Kidney (tissue), 14 donors: ENCODE data around the gene P2RY12. TPM values are rescaled to one million over a fixed set of nuclear protein-coding genes. Genes with fewer than 3 reads are reported as not detected.

Experiments used
- DNase-seq, 5 donors: peaks; one replicate each; pipeline ENCODE4 v3.0.0-alpha.2; 2013 to 2020
- FAIRE-seq: peaks from 2 replicates; lab custom pipeline; 2012; peaks lifted over from hg19 to GRCh38; lab: Jason Lieb, UNC
- H3K27ac ChIP-seq, 2 donors: one replicate each; pipeline ENCODE4 v1.7.0; 2013; ENCODE audit warnings: low read depth in 2 of 2, low read length in 2 of 2, inconsistent platforms in 1 of 2
- H3K27me3 ChIP-seq: one replicate; pipeline ENCODE4 v1.7.1; 2013; ENCODE audit warnings: low read length, inconsistent platforms; ENCODE audit not compliant: control insufficient read depth, insufficient read depth
- H3K36me3 ChIP-seq, 3 donors: one replicate each; pipeline versions ENCODE4 v1.7.0 to v1.7.1; 2013; ENCODE audit warnings: low read length in 3 of 3, control low read depth in 1 of 3, inconsistent platforms in 1 of 3; ENCODE audit not compliant: insufficient read depth in 3 of 3, control insufficient read depth in 2 of 3
- H3K4me1 ChIP-seq, 3 donors: one replicate each; pipeline versions ENCODE4 v1.7.0 to v1.7.1; 2013; ENCODE audit warnings: low read length in 3 of 3, inconsistent platforms in 1 of 3, low read depth in 1 of 3; ENCODE audit not compliant: control insufficient read depth in 2 of 3, insufficient read depth in 2 of 3
- H3K4me3 ChIP-seq, 3 donors: one replicate each; pipeline versions ENCODE4 v1.7.0 to v1.8.1; 2013; ENCODE audit warnings: low read length in 3 of 3, control low read depth in 1 of 3, inconsistent platforms in 1 of 3
- H3K9ac ChIP-seq, 3 donors: one replicate each; pipeline versions ENCODE4 v1.7.0 to v1.7.1; 2013; ENCODE audit warnings: low read length in 3 of 3, control low read depth in 1 of 3, inconsistent platforms in 1 of 3
- H3K9me3 ChIP-seq, 3 donors: one replicate each; pipeline versions ENCODE4 v1.7.0 to v1.7.1; 2013; ENCODE audit warnings: low read length in 3 of 3, control low read depth in 1 of 3, inconsistent platforms in 1 of 3; ENCODE audit not compliant: control insufficient read depth in 2 of 3, insufficient read depth in 1 of 3
- intact Hi-C: fragments of 100-400 bp; cut with DNase I; formaldehyde crosslinking; loops from one replicate; pipeline ENCODE4 v1.11.1; 2022
- polyA plus RNA-seq: library from polyadenylated mRNA; stranded (reverse); fragments of 350-450 nt; fragmentation: Illumina TruSeq; extraction: RNeasy Lipid Tissue Mini Kit (QIAGEN cat#74804); gene quantifications from one replicate; pipeline ENCODE4 v1.2.3, GENCODE V29; 2014; ENCODE audit warnings: low read depth, low replicate concordance; ENCODE audit not compliant: insufficient read depth
- total RNA-seq: library from RNA; stranded (reverse); fragmentation: NEBNext Ultra II Directional; extraction: Animal tissue kit (Norgen Biotek cat#: 25700); gene quantifications from one replicate; pipeline ENCODE4 v1.2.1, GENCODE V29; 2021
- TF ChIP-seq, protein P1 (sequence below): IDR thresholded peaks from 3 replicates; pipeline ENCODE4 v1.5.1; 2012; ENCODE audit warnings: mild to moderate bottlenecking, moderate library complexity, borderline replicate concordance; ENCODE audit not compliant: insufficient read depth; ENCODE audit errors: extremely low read depth
- donor health status: control.
- donor health status: control.
- donor health status: control.
- donor health status: control.
- donor health status: control.
- donor health status: DM: yes; HTN: yes; CAD: no.
- donor health status: Normal renal cell carcinoma (clear cell type).

Gene P2RY12
- total and polyA plus RNA-seq, 2 donors from 2014 or later, result 2.2 TPM; not detected in 1

DNA sequence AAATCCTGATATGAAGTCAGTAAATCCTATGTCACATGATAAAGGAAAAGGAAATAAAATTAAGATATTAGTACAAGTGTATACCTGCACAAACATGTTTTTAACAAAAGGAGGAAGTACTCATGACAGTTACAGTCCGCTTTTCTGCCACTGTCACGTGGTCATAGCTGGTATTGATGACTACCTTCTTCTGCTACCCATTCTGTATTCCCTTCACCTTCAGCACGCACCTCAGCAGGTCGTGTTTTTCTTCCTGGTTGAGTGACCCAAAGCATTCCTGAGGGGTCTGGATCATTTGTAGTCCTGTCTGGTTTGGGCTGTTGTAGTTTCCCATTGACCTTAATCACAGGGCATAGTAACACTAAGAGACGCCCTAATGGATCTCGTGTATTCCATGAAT lies 35.3 kb upstream of the P2RY12 start:
- Histone ChIP-seq H3K9ac (no peak overlapping the region), H3K27ac (no peak overlapping the region), H3K4me1 (no peaks in the 10 kb centered on the region), H3K4me3 (no peak overlapping the region), H3K27me3 (no peaks in the 10 kb centered on the region), H3K36me3 (no peaks in the 10 kb centered on the region), H3K9me3 (no peaks in the 10 kb centered on the region)
- intact Hi-C loops, result no loop called here
- FAIRE-seq (no peak), DNase-seq (no peak)
- TF ChIP-seq, protein P1, sequence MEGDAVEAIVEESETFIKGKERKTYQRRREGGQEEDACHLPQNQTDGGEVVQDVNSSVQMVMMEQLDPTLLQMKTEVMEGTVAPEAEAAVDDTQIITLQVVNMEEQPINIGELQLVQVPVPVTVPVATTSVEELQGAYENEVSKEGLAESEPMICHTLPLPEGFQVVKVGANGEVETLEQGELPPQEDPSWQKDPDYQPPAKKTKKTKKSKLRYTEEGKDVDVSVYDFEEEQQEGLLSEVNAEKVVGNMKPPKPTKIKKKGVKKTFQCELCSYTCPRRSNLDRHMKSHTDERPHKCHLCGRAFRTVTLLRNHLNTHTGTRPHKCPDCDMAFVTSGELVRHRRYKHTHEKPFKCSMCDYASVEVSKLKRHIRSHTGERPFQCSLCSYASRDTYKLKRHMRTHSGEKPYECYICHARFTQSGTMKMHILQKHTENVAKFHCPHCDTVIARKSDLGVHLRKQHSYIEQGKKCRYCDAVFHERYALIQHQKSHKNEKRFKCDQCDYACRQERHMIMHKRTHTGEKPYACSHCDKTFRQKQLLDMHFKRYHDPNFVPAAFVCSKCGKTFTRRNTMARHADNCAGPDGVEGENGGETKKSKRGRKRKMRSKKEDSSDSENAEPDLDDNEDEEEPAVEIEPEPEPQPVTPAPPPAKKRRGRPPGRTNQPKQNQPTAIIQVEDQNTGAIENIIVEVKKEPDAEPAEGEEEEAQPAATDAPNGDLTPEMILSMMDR, result no peak

DNA sequence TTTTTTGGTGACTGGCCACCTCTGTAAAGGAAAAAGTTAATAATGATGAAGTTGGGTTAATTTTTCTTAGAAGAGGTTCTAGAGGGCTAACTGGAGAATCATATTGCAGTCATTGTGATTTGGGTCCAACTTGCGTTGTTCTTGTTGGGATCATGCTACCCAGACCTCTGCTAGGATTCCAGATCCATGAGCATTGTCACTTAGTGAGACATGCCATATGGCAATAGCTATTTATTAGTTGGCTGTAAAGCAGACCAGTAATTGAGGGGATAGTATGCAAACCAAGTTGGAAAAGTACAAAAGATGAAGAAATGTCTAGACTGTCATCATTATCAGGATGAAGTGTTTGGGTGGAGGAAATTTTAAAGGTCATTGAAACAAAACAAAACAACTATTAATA lies 30.7 kb upstream of the P2RY12 start:
- Histone ChIP-seq H3K27me3 (no peaks in the 10 kb centered on the region), H3K9me3 (no peaks in the 10 kb centered on the region), H3K27ac (no peak overlapping the region), H3K9ac (no peak overlapping the region), H3K4me3 (no peak overlapping the region), H3K36me3 (no peaks in the 10 kb centered on the region), H3K4me1 (no peaks in the 10 kb centered on the region)
- TF ChIP-seq, protein P1, result no peak
- DNase-seq (no peak), FAIRE-seq (no peak)
- intact Hi-C loops, result no loop called here

DNA sequence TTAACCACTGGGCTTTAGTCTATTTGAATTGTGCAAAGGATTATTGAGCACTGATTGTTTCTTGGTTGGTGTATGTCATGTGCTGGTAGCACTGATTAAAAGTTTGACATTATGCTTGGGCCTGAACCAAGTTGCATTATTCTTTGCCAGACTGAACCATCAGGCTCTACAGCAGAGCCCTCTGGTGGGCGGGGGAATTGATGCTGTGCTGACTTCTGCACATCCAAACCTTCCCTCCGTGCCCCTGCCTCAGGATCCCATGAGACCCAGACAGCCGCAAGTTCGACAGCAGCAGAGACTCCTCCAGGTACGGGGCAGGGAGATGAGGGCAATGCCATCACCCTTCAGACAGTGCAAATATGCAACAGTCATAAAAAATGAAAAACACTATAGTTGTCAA lies 28.4 kb upstream of the P2RY12 start:
- no peak overlapping the region for H3K9ac ChIP-seq
- no peaks in the 10 kb centered on the region for H3K9me3 ChIP-seq
- no peaks in the 10 kb centered on the region for H3K36me3 ChIP-seq
- H3K4me1 ChIP-seq, result no peaks in the 10 kb centered on the region
- no peaks in the 10 kb centered on the region for H3K27me3 ChIP-seq
- intact Hi-C loops, result no loop called here
- H3K27ac ChIP-seq, result no peak overlapping the region
- FAIRE-seq (no peak), DNase-seq (no peak)
- TF ChIP-seq, protein P1, result no peak
- no peak overlapping the region for H3K4me3 ChIP-seq

DNA sequence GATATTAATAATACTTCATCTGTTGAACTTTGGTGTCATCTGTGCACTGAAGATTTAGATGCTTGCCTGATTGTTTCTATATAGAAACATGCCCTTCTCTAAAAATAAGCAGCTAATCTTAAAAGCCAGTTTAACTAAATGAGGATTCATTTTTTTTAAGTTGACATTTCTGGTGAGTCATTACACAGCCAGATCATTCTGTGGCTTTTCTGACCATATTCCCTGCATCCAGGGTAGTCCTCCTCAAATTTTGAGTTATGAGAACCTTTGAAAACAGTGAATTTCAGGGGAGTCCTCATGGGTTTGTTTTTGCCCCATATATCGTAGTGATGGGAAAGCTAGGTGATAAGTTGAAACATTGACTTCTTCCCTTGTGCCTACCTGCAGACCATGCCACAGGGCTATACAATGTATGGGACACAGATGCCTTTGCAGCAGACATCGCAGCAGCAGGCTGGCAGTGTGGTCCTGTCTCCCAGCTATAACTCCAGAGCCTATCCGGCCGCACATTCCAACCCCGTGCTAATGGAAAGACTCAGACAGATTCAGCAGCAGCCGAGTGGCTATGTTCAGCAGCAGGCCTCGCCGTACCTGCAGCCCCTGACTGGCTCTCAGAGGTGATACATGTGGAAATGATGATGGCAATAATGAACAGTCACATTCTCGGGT lies 26.5 kb upstream of the P2RY12 start:
- Histone ChIP-seq H3K9me3 (no peaks in the 10 kb centered on the region), H3K9ac (no peak overlapping the region), H3K36me3 (no peaks in the 10 kb centered on the region), H3K4me1 (no peaks in the 10 kb centered on the region), H3K4me3 (no peak overlapping the region), H3K27ac (no peak overlapping the region), H3K27me3 (no peaks in the 10 kb centered on the region)
- TF ChIP-seq, protein P1, result no peak
- no peak for FAIRE-seq
- intact Hi-C loops, result no loop called here
- DNase-seq, result no peak
